HEK293 (cell line): ENCODE data around the gene CDC14A.

Experiments
- BCL11A ChIP-seq: fragments of 450-650 bp; formaldehyde crosslinking; IDR thresholded peaks from 2 replicates; pipeline ENCODE4 v1.5.1; 2016; ENCODE audit warnings: low read depth, missing biosample characterization, missing genetic modification characterization
- CTCF ChIP-seq: fragments of 450-650 bp; formaldehyde crosslinking; IDR thresholded peaks from 2 replicates; pipeline ENCODE4 v1.5.1; 2016; ENCODE audit warnings: missing biosample characterization, missing genetic modification characterization
- KLF16 ChIP-seq: fragments of 450-650 bp; formaldehyde crosslinking; IDR thresholded peaks from 2 replicates; pipeline ENCODE4 v1.5.1; 2017; ENCODE audit warnings: missing biosample characterization, missing genetic modification characterization
- MYNN ChIP-seq: fragments of 450-650 bp; formaldehyde crosslinking; IDR thresholded peaks from 2 replicates; pipeline ENCODE4 v1.5.1; 2016; ENCODE audit warnings: missing biosample characterization, missing genetic modification characterization, borderline replicate concordance
- RBAK ChIP-seq: fragments of 450-650 bp; formaldehyde crosslinking; IDR thresholded peaks from 2 replicates; pipeline ENCODE4 v1.5.1; 2016; ENCODE audit warnings: missing biosample characterization, missing genetic modification characterization
- REST ChIP-seq: fragments of 450-650 bp; formaldehyde crosslinking; IDR thresholded peaks from 2 replicates; pipeline ENCODE4 v1.5.1; 2016; ENCODE audit warnings: missing biosample characterization, missing genetic modification characterization
- TCF7L2 ChIP-seq: IDR thresholded peaks from 2 replicates; pipeline ENCODE4 v1.6.1; 2011; ENCODE audit warnings: low read depth, mild to moderate bottlenecking, inconsistent platforms, low read length, moderate library complexity, borderline replicate concordance
- ZBTB8A ChIP-seq: fragments of 450-650 bp; formaldehyde crosslinking; IDR thresholded peaks from 2 replicates; pipeline ENCODE4 v1.5.1; 2016; ENCODE audit warnings: missing biosample characterization, missing genetic modification characterization
- ZNF140 ChIP-seq: fragments of 450-650 bp; formaldehyde crosslinking; IDR thresholded peaks from 2 replicates; pipeline ENCODE4 v1.5.1; 2016; ENCODE audit warnings: missing biosample characterization, missing genetic modification characterization
- ZNF350 ChIP-seq: fragments of 450-650 bp; formaldehyde crosslinking; IDR thresholded peaks from 2 replicates; pipeline ENCODE4 v1.5.0; 2017; ENCODE audit warnings: missing biosample characterization, mild to moderate bottlenecking, missing genetic modification characterization
- ZNF391 ChIP-seq: fragments of 450-650 bp; formaldehyde crosslinking; IDR thresholded peaks from 2 replicates; pipeline ENCODE4 v1.5.1; 2016; ENCODE audit warnings: low read depth, missing biosample characterization, missing genetic modification characterization, borderline replicate concordance
- ZNF501 ChIP-seq: fragments of 450-650 bp; formaldehyde crosslinking; IDR thresholded peaks from 2 replicates; pipeline ENCODE4 v1.5.1; 2016; ENCODE audit warnings: missing biosample characterization, missing genetic modification characterization
- ZNF580 ChIP-seq: fragments of 450-650 bp; formaldehyde crosslinking; IDR thresholded peaks from 2 replicates; pipeline ENCODE4 v1.5.1; 2016; ENCODE audit warnings: missing biosample characterization, missing genetic modification characterization
- ZNF670 ChIP-seq: fragments of 450-650 bp; formaldehyde crosslinking; IDR thresholded peaks from 2 replicates; pipeline ENCODE4 v1.5.1; 2016; ENCODE audit warnings: missing biosample characterization, missing genetic modification characterization, low read depth

- no peak for TF ChIP-seq CTCF (tag by site-specific recombination)
- TF ChIP-seq BCL11A (tag by site-specific recombination) = no peak
- TF ChIP-seq ZNF350 (tag by site-specific recombination) = no peak
- no peak for TF ChIP-seq REST (tag by site-specific recombination)
- no peak for TF ChIP-seq ZNF501 (tag by site-specific recombination)
- no peak for TF ChIP-seq TCF7L2
- no peak for TF ChIP-seq MYNN (tag by site-specific recombination)
- TF ChIP-seq ZNF580 (tag by site-specific recombination) = no peak
- no peak for TF ChIP-seq ZNF670 (tag by site-specific recombination)
- TF ChIP-seq ZBTB8A (tag by site-specific recombination) = no peak
- TF ChIP-seq ZNF391 (tag by site-specific recombination) = no peak
- TF ChIP-seq ZNF140 (tag by site-specific recombination) = no peak
- no peak for TF ChIP-seq RBAK
- no peak for TF ChIP-seq KLF16 (tag by site-specific recombination)
These were observed 12.4 kb downstream of the CDC14A start for GRCh38 chr1:100364697-100365096.
